HepG2 (cell line): ENCODE data around the gene JUND. TPM values are rescaled to one million over a fixed set of nuclear protein-coding genes. Genes with fewer than 3 reads are reported as not detected.

Experiments
- CAMTA2 ChIP-seq: sonication (generic); formaldehyde crosslinking; IDR thresholded peaks from 2 replicates; pipeline ENCODE4 v1.4.0; 2020; ENCODE audit warnings: mild to moderate bottlenecking, missing genetic modification reagents, borderline replicate concordance
- DR1 ChIP-seq: sonication (generic); formaldehyde crosslinking; IDR thresholded peaks from 2 replicates; pipeline ENCODE4 v1.8.0; 2021; ENCODE audit warnings: mild to moderate bottlenecking, missing genetic modification reagents, inconsistent platforms
- HDAC6 ChIP-seq: fragments of 200-600 bp; sonication (generic); IDR thresholded peaks from 2 replicates; pipeline ENCODE4 v1.7.0; 2017; ENCODE audit warnings: mild to moderate bottlenecking, antibody characterized with exemption, low read length, low read depth
- KLF9 ChIP-seq: IDR thresholded peaks from 2 replicates; pipeline ENCODE4 v1.6.1; 2016; ENCODE audit warnings: low read depth
- MAF1 ChIP-seq: sonication (generic); formaldehyde crosslinking; IDR thresholded peaks from 2 replicates; pipeline ENCODE4 v1.5.0; 2020; ENCODE audit warnings: missing genetic modification reagents, borderline replicate concordance
- MTA1 ChIP-seq: sonication (generic); formaldehyde crosslinking; IDR thresholded peaks from 2 replicates; pipeline ENCODE4 v1.4.0; 2020; ENCODE audit warnings: missing genetic modification reagents, mild to moderate bottlenecking, borderline replicate concordance
- POGZ ChIP-seq: sonication (generic); formaldehyde crosslinking; IDR thresholded peaks from 2 replicates; pipeline ENCODE4 v1.4.0; 2020; ENCODE audit warnings: mild to moderate bottlenecking, missing genetic modification reagents
- RARA ChIP-seq: IDR thresholded peaks from 2 replicates; pipeline ENCODE4 v1.6.1; 2016; ENCODE audit warnings: missing genetic modification reagents, missing compliant biosample characterization
- SATB2 ChIP-seq: sonication (generic); formaldehyde crosslinking; IDR thresholded peaks from 2 replicates; pipeline ENCODE4 v1.5.0; 2020; ENCODE audit warnings: missing genetic modification reagents
- SPEN ChIP-seq: sonication (generic); formaldehyde crosslinking; IDR thresholded peaks from 2 replicates; pipeline ENCODE4 v1.5.1; 2020; ENCODE audit warnings: low read depth, mild to moderate bottlenecking, missing genetic modification reagents
- ZBTB21 ChIP-seq: sonication (generic); formaldehyde crosslinking; IDR thresholded peaks from 2 replicates; pipeline ENCODE4 v1.4.0; 2020; ENCODE audit warnings: missing genetic modification reagents
- ZKSCAN1 ChIP-seq: fragments of 150-350 bp; IDR thresholded peaks from 2 replicates; pipeline ENCODE4 v1.6.1; 2014; ENCODE audit warnings: low read length
- ZNF275 ChIP-seq: sonication (generic); formaldehyde crosslinking; IDR thresholded peaks from 2 replicates; pipeline ENCODE4 v1.8.0; 2022; ENCODE audit warnings: missing genetic modification reagents, mild to moderate bottlenecking, inconsistent platforms, borderline replicate concordance
- ZNF549 ChIP-seq: sonication (generic); formaldehyde crosslinking; IDR thresholded peaks from 2 replicates; pipeline ENCODE4 v1.5.0; 2020; ENCODE audit warnings: missing genetic modification reagents
- ZNF720 ChIP-seq: sonication (generic); formaldehyde crosslinking; IDR thresholded peaks from 2 replicates; pipeline ENCODE4 v1.4.0; 2020; ENCODE audit warnings: missing genetic modification reagents
- polyA plus RNA-seq, 8 experiments: library from polyadenylated mRNA; depleted of rRNA in 3 of 8; stranded (reverse) in 7 of 8; unstranded in 1 of 8; fragments of >200 nt; fragmentation: Illumina TruSeq in 4 of 8; extraction: Trizol in 4 of 8; gene quantifications; 2 replicates each; pipeline versions ENCODE4 v1.2.1 to v1.2.3, GENCODE V29; 2011 to 2016; ENCODE audit warnings: low read depth in 4 of 8, missing spikeins in 1 of 8, mixed read lengths in 1 of 8; ENCODE audit not compliant: insufficient read depth in 1 of 8
- total RNA-seq, 5 experiments: library from RNA; depleted of rRNA; stranded (reverse); fragments of >200 nt; fragmentation: Illumina TruSeq; extraction: Trizol; gene quantifications; 2 replicates each; pipeline ENCODE4 v1.2.3, GENCODE V29; 2016; ENCODE audit warnings: low read depth in 1 of 5
- TF ChIP-seq, protein P1 (sequence below): sonication (generic); formaldehyde crosslinking; IDR thresholded peaks from 2 replicates; pipeline ENCODE4 v1.8.1; 2023; ENCODE audit warnings: missing genetic modification reagents, inconsistent platforms, borderline replicate concordance
- TF ChIP-seq, protein P2 (sequence below): sonication (generic); formaldehyde crosslinking; IDR thresholded peaks from 2 replicates; pipeline ENCODE4 v1.4.0; 2020; ENCODE audit warnings: mild to moderate bottlenecking, missing genetic modification reagents, borderline replicate concordance
- TF ChIP-seq, protein P3 (sequence below), 2 experiments: sonication (generic) in 1 of 2; formaldehyde crosslinking in 1 of 2; IDR thresholded peaks; 2 replicates each; pipeline versions ENCODE4 v1.6.1 to v1.9.0; 2014 to 2022; ENCODE audit warnings: antibody characterized with exemption in 1 of 2, borderline replicate concordance in 1 of 2, inconsistent platforms in 1 of 2, low read depth in 1 of 2, missing genetic modification reagents in 1 of 2

The JUND gene
- total and polyA plus RNA-seq, 2 of the 13 experiments (the other 11 are each of a cell fraction or from before 2014, with no cell fraction given) = 41.2 to 59.8 TPM

- no peak for TF ChIP-seq ZNF275 (CRISPR knock-in tag)
- peak; percentile 67 for TF ChIP-seq SPEN (CRISPR knock-in tag)
- no peak for TF ChIP-seq ZNF720 (CRISPR knock-in tag)
- TF ChIP-seq, protein P1, sequence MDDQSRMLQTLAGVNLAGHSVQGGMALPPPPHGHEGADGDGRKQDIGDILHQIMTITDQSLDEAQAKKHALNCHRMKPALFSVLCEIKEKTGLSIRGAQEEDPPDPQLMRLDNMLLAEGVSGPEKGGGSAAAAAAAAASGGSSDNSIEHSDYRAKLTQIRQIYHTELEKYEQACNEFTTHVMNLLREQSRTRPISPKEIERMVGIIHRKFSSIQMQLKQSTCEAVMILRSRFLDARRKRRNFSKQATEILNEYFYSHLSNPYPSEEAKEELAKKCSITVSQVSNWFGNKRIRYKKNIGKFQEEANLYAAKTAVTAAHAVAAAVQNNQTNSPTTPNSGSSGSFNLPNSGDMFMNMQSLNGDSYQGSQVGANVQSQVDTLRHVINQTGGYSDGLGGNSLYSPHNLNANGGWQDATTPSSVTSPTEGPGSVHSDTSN = no peak
- no peak for TF ChIP-seq HDAC6
- 0 out of 2 replicates have a peak, but pooled peaks have one; percentile 20 for TF ChIP-seq KLF9 (CRISPR knock-in tag)
- peak; percentile 64 for TF ChIP-seq MTA1 (CRISPR knock-in tag)
- no peak for TF ChIP-seq ZNF549 (CRISPR knock-in tag)
- TF ChIP-seq DR1 (CRISPR knock-in tag) = no peak
- TF ChIP-seq CAMTA2 = no peak
- TF ChIP-seq, protein P2, sequence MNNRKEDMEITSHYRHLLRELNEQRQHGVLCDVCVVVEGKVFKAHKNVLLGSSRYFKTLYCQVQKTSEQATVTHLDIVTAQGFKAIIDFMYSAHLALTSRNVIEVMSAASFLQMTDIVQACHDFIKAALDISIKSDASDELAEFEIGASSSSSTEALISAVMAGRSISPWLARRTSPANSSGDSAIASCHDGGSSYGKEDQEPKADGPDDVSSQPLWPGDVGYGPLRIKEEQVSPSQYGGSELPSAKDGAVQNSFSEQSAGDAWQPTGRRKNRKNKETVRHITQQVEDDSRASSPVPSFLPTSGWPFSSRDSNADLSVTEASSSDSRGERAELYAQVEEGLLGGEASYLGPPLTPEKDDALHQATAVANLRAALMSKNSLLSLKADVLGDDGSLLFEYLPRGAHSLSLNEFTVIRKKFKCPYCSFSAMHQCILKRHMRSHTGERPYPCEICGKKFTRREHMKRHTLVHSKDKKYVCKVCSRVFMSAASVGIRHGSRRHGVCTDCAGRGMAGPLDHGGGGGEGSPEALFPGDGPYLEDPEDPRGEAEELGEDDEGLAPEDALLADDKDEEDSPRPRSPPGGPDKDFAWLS (CRISPR knock-in tag) = peak; percentile 55; the same call in 1 of the 2 replicates
- no peak for TF ChIP-seq POGZ
- TF ChIP-seq, protein P3, sequence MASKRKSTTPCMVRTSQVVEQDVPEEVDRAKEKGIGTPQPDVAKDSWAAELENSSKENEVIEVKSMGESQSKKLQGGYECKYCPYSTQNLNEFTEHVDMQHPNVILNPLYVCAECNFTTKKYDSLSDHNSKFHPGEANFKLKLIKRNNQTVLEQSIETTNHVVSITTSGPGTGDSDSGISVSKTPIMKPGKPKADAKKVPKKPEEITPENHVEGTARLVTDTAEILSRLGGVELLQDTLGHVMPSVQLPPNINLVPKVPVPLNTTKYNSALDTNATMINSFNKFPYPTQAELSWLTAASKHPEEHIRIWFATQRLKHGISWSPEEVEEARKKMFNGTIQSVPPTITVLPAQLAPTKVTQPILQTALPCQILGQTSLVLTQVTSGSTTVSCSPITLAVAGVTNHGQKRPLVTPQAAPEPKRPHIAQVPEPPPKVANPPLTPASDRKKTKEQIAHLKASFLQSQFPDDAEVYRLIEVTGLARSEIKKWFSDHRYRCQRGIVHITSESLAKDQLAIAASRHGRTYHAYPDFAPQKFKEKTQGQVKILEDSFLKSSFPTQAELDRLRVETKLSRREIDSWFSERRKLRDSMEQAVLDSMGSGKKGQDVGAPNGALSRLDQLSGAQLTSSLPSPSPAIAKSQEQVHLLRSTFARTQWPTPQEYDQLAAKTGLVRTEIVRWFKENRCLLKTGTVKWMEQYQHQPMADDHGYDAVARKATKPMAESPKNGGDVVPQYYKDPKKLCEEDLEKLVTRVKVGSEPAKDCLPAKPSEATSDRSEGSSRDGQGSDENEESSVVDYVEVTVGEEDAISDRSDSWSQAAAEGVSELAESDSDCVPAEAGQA (IDR thresholded peaks at IDR 0.05; ENCODE audit: low read depth) = no peak
- TF ChIP-seq, protein P3 (CRISPR knock-in tag; IDR thresholded peaks at IDR 0.05; ENCODE audit: borderline replicate concordance) = no peak
- no peak for TF ChIP-seq ZBTB21 (CRISPR knock-in tag)
- TF ChIP-seq RARA (CRISPR knock-in tag) = peak; percentile 54
- no peak for TF ChIP-seq MAF1 (CRISPR knock-in tag)
- no peak for TF ChIP-seq SATB2 (CRISPR knock-in tag)
- peak; percentile 21; the same call in 1 of the 2 replicates for TF ChIP-seq ZKSCAN1
These were observed 6.6 kb downstream of the JUND start (continued) for GRCh38 chr19:18274781-18275356.
